Gastrocnemius medialis (tissue), 4 donors: ENCODE measurements around the gene NRG2.

Experiments
- CTCF ChIP-seq, 5 experiments: fragments of 450-650 bp in 3 of 5; fragments of 200-600 bp in 2 of 5; sonication (generic) in 2 of 5; IDR thresholded peaks in 4 of 5; conservative IDR thresholded peaks in 1 of 5; 1 replicate in 4 of 5; 2 replicates in 1 of 5; pipeline ENCODE4 v1.5.1; 2016 to 2019; ENCODE audit warnings: antibody characterized with exemption in 5 of 5, mild to moderate bottlenecking in 3 of 5, moderate library complexity in 3 of 5
- POLR2A ChIP-seq, 2 donors: fragments of 450-650 bp; IDR thresholded peaks; one replicate each; pipeline ENCODE4 v1.6.1; 2017; ENCODE audit warnings: antibody characterized with exemption in 2 of 2, mild to moderate bottlenecking in 2 of 2, moderate library complexity in 2 of 2

DNA sequence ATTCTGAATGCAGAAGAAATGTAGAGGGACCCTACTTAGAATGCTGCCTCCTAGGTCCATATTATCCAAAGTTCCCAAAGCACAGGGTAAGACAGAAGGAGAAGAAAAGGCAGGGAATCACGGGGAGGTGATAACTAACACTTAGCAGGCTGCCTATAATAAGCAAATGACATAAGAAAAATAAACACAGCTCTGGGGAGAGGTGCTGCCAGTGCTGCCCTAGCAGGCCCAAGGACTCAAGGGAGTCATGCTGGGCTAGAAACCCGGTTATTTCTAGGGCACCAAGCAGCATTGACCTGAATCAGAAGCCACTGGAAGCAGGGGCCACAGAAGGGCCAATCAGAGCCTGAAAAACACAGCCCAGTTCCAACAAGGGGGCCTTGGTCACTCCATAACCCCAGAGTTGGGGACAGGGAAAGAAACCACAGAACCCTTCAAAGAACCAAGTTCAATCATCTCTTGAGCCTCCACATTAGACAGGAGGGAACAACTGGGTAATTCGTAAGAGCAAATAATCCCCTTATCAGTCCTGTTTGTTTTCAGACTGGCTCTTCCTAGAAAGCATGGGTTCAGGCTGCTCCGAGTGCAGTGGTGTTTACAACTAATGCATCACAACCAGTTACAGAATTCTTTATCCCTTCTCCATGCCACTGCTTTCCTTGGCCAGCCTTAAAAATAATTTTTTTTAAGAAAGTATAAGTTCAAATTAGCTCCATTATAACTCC, 24.0 kb downstream of the NRG2 start:
- TF ChIP-seq CTCF (IDR thresholded peaks at IDR 0.05 in 4 of 5, conservative IDR thresholded peaks at IDR 0.05 in 1 of 5) (no peak), POLR2A (IDR thresholded peaks at IDR 0.05) (peak in 1 of 2 donors; percentile 59)
